GM12873 (cell line): ENCODE results near the gene RBM8A.

ENCODE experiments used
- TF ChIP-seq, protein P1 (sequence below): IDR thresholded peaks from 2 replicates; pipeline ENCODE4 v1.5.1; 2012; ENCODE audit warnings: low read depth, mild to moderate bottlenecking, moderate library complexity, low read length, control low read depth; ENCODE audit not compliant: insufficient read depth; ENCODE audit errors: missing control alignments

RBM8A gene

DNA sequence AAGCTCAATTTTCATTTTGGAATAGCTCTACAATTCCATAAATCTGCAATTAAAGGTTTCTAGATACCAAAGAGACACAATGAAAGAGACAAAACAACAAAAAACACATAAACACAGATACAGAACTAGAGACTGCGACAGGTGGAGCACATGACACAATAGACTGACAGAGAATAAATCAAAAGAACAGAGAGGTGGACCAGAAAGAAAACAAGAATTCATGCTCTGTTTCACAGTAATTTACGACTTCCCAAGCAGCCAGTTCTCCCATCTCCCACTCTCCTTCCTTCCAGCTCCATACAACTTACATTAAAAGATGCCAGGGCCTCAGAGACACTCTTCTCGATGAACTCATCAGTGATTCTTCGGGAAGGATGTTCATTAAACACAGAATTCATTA is 15.1 kb upstream of the RBM8A start:
- TF ChIP-seq, protein P1, sequence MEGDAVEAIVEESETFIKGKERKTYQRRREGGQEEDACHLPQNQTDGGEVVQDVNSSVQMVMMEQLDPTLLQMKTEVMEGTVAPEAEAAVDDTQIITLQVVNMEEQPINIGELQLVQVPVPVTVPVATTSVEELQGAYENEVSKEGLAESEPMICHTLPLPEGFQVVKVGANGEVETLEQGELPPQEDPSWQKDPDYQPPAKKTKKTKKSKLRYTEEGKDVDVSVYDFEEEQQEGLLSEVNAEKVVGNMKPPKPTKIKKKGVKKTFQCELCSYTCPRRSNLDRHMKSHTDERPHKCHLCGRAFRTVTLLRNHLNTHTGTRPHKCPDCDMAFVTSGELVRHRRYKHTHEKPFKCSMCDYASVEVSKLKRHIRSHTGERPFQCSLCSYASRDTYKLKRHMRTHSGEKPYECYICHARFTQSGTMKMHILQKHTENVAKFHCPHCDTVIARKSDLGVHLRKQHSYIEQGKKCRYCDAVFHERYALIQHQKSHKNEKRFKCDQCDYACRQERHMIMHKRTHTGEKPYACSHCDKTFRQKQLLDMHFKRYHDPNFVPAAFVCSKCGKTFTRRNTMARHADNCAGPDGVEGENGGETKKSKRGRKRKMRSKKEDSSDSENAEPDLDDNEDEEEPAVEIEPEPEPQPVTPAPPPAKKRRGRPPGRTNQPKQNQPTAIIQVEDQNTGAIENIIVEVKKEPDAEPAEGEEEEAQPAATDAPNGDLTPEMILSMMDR, result no peak

DNA sequence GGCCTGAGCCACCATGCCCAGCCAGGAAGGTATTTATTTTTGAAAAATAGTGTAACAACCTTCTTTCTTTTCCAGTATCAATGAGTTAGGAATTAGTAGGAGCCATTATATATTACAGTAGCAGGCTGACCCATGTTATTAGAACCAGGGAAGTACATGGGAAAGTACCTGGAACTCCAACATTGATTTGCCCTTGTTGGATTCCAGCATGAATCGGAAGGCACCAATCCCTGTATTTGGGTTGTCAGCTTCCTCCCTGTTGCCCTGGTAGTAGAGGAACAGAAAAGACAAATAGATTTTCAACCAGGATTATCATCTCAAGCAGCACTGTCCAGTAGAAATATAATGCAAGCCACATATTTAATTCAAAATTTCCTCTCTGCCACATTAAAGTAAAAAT is 10.2 kb upstream of the RBM8A start:
- TF ChIP-seq, protein P1, result no peak

DNA sequence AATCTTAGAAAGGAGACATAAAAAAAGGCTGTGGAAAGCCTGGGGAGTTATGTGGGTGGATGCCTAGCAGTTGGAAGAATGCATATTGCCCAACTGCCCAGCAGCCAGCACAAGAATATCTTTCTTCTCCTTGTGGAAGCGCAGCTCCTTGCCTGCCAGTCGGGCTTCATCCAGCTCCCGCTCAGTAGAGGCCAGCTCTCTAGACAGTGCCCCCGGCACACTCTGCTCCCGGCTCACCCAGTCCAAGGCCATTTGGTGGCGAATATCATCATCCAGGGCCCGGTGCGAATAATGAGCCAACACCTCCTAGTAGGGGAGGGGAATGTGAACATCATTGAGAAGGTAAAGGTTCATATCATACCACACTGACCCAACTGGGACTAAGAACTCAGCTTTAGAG is 9.0 kb upstream of the RBM8A start:
- TF ChIP-seq, protein P1, result no peak

DNA sequence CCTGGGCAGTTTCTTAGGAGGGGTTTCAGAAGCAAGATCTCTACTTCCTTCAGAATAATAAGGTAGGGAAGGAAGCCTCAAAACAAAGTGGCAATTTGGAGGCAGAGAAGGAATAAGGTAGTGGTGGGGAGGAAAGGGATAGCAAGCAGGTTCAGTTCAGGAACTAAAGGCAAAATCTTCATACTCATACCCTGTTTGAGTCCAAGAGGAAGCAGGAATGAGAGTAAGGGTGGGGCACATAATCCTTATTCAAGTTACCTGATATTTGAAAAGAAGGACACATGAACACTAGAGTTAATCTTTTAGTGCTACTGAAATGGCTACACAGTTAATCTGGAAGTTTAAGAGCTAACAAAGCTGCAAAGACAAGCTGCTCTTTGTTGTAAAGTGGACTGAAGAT is 8.4 kb upstream of the RBM8A start:
- TF ChIP-seq, protein P1, result no peak

DNA sequence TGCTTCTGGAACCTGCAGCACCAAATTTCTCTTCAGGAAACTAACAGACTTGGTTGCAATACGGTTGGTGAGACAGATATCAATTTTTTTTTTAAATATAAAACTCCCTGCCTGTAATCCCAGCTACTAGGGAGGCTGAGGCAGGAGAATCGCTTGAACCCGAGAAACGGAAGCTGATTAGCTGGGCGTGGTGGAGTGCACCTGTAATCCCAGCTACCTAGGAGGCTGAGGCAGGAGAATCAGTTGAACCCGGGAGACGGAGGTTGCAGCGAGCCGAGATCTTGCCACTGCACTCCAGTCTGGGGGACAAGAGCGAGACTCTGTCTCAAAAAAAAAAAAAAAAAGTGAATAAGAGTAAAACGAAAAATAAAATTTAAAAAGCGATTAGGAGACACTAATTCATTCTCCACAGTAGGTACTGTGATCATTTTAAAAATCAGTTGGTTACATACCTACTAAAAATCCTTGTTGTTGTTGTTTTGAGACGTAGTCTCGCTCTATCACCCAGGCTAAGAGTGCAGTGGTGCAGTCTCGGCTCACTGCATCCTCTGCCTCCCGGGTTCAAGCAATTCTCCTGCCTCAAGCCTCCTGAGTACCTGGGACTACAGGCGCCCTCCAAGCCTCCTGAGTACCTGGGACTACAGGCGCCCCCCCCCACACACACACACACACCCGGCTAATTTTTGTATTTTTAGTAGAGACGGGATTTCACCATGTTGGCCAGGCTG is 796 bp upstream of the RBM8A start:
- TF ChIP-seq, protein P1, result no peak

DNA sequence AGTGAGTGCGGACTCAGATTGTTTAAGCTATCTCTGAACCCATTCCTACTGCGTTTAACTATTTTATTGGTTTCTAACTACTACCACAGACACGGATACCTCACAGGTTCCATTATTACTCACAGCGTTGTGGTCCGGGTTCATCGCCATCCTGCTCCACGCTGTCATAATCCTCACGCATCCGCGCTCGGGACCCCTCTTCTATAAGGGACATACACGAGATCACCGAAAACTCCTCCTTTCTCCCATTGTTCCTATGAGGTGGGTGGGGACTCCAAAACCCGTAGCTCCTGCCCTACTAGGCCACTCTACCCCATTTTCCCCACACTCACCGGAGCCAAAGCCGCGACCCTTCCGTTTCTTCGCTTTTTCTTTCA is 610 bp downstream of the RBM8A start:
- TF ChIP-seq, protein P1, result no peak

DNA sequence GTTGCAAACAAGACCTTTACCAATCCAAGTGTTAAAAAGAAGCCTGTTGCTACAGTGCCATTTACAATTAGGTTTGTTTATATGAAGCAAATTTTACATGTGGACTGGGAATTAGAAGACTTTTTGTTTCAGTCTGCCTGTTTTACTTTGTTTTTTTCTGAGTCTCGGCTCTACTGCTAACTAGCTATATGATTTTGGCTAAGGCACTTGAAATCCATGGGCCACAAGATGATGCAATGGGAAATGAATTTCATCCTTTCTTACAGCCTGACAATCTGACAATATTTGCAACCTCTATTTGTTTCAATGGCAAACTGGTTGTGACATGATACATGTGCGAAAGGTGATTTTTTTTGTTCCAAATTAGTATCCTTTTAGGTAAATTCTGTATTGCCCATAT is 5.0 kb downstream of the RBM8A start:
- TF ChIP-seq, protein P1, result no peak
